A673 (cell line): ENCODE measurements around the gene SSBP1. TPM values are rescaled to one million over a fixed set of nuclear protein-coding genes. Genes with fewer than 3 reads are reported as not detected.

Source experiments
- BruUV-seq: library from RNA; stranded (reverse); fragments of 400-500 nt; replicated peaks from 2 replicates; lab custom pipeline; 2021; lab: Mats Ljungman, UMichigan
- CTCF ChIA-PET: fragments of 300-600 bp; sonication (Branson Sonifier 250); formaldehyde crosslinking; loops from one replicate; lab custom pipeline; 2022; ENCODE audit warnings: antibody characterized with exemption; lab: Charles Lee
- POLR2A ChIA-PET: fragments of 300-600 bp; sonication (Branson Sonifier 250); formaldehyde crosslinking; loops from one replicate; lab custom pipeline; 2022; ENCODE audit warnings: antibody characterized with exemption; ENCODE audit not compliant: low non-redundant PET; lab: Charles Lee
- DNase-seq: peaks from one replicate; pipeline ENCODE4 v3.0.0-alpha.2; 2015; ENCODE audit warnings: low spot score
- H3K27ac ChIP-seq: fragments of 200-600 bp; sonication (generic); 2 replicates; pipeline ENCODE4 v1.5.1; 2016; ENCODE audit warnings: mixed run types, low read depth, mild to moderate bottlenecking, mixed read lengths, antibody characterized with exemption, low read length; ENCODE audit not compliant: poor library complexity, severe bottlenecking
- H3K27me3 ChIP-seq: fragments of 200-600 bp; sonication (generic); replicated peaks from 2 replicates; pipeline ENCODE4 v1.6.1; 2017; ENCODE audit warnings: mixed run types, low read depth, mild to moderate bottlenecking, mixed read lengths, antibody characterized with exemption, low read length; ENCODE audit not compliant: insufficient read depth, poor library complexity
- H3K36me3 ChIP-seq: fragments of 200-600 bp; sonication (generic); 2 replicates; pipeline ENCODE4 v1.6.1; 2016; ENCODE audit warnings: mixed run types, mild to moderate bottlenecking, mixed read lengths, antibody characterized with exemption, low read length; ENCODE audit not compliant: insufficient read depth, poor library complexity, severe bottlenecking
- H3K4me1 ChIP-seq: fragments of 200-600 bp; sonication (generic); 2 replicates; pipeline ENCODE4 v1.6.1; 2017; ENCODE audit warnings: mixed run types, mild to moderate bottlenecking, mixed read lengths, antibody characterized with exemption, low read length; ENCODE audit not compliant: insufficient read depth, poor library complexity, severe bottlenecking
- H3K4me3 ChIP-seq: fragments of 200-600 bp; sonication (generic); 2 replicates; pipeline ENCODE4 v1.5.1; 2016; ENCODE audit warnings: low read depth, mixed run types, mild to moderate bottlenecking, mixed read lengths, low read length; ENCODE audit not compliant: poor library complexity, severe bottlenecking
- H3K9me3 ChIP-seq: fragments of 200-600 bp; sonication (generic); 2 replicates; pipeline ENCODE4 v1.6.1; 2016; ENCODE audit warnings: mixed run types, low read depth, mild to moderate bottlenecking, mixed read lengths, antibody characterized with exemption, low read length; ENCODE audit not compliant: poor library complexity, severe bottlenecking
- EZH2 ChIP-seq: fragments of 200-600 bp; sonication (generic); IDR thresholded peaks from 2 replicates; pipeline ENCODE4 v1.6.1; 2017; ENCODE audit warnings: borderline replicate concordance, low read depth, mild to moderate bottlenecking, mixed read lengths, antibody characterized with exemption, low read length; ENCODE audit not compliant: poor library complexity, severe bottlenecking
- intact Hi-C: fragments of 100-400 bp; cut with micrococcal nuclease; formaldehyde crosslinking; loops from one replicate; pipeline ENCODE4 v1.10.0; 2022; ENCODE audit not compliant: unreplicated experiment
- total RNA-seq: library from RNA; stranded (reverse); gene quantifications from 2 replicates; pipeline ENCODE4 v1.2.3, GENCODE V29; 2021
- TF ChIP-seq, protein P1 (sequence below): fragments of 300-800, 200-600 bp; sonication (generic); conservative IDR thresholded peaks from 2 replicates; pipeline ENCODE4 v1.5.1; 2017; ENCODE audit warnings: low read depth, mild to moderate bottlenecking, antibody characterized with exemption, low read length, moderate library complexity, mixed read lengths

Gene SSBP1
- total RNA-seq, 1 experiment from 2014 or later, result 189 TPM

DNA sequence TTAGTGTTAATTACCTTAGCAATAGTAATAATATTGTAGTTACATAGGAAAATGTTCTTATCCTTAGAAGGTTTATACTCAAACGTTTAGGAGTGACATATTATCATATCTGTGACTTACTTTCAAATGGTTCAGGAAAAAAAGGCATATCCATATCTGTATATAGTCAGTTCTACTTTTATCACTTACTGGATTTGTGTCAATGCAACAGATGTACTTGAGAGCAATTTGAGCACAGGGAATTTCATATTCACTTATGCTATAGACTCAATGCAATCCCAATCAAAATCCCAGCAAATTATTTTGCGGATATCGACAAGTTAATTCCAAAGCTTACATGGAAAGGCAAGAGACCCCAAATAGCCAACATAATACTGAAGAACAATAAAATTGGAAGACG is 46.2 kb upstream of the SSBP1 start:
- H3K4me1 ChIP-seq, result no peaks in the 10 kb centered on the region
- no peaks in the 10 kb centered on the region for H3K27me3 ChIP-seq
- H3K36me3 ChIP-seq, result no peaks in the 10 kb centered on the region
- POLR2A ChIA-PET, result no interaction called here
- no peaks in the 10 kb centered on the region for H3K9me3 ChIP-seq
- no peak overlapping the region for H3K27ac ChIP-seq
- TF ChIP-seq, protein P1, sequence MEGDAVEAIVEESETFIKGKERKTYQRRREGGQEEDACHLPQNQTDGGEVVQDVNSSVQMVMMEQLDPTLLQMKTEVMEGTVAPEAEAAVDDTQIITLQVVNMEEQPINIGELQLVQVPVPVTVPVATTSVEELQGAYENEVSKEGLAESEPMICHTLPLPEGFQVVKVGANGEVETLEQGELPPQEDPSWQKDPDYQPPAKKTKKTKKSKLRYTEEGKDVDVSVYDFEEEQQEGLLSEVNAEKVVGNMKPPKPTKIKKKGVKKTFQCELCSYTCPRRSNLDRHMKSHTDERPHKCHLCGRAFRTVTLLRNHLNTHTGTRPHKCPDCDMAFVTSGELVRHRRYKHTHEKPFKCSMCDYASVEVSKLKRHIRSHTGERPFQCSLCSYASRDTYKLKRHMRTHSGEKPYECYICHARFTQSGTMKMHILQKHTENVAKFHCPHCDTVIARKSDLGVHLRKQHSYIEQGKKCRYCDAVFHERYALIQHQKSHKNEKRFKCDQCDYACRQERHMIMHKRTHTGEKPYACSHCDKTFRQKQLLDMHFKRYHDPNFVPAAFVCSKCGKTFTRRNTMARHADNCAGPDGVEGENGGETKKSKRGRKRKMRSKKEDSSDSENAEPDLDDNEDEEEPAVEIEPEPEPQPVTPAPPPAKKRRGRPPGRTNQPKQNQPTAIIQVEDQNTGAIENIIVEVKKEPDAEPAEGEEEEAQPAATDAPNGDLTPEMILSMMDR, result no peak
- TF ChIP-seq EZH2, result no peak
- intact Hi-C loops, result no loop called here
- CTCF ChIA-PET, result no interaction called here
- DNase-seq, result no peak
- no peak overlapping the region for H3K4me3 ChIP-seq
- no TSS peak for BruUV-seq

GRCh38 chr7:141693082-141693481 is 45.1 kb upstream of the SSBP1 start:
- no peak for TF ChIP-seq EZH2
- TF ChIP-seq, protein P1, result no peak
- Histone ChIP-seq H3K36me3 (no peaks in the 10 kb centered on the region), H3K4me3 (no peak overlapping the region), H3K9me3 (no peaks in the 10 kb centered on the region), H3K4me1 (no peaks in the 10 kb centered on the region), H3K27me3 (no peaks in the 10 kb centered on the region), H3K27ac (no peak overlapping the region)
- DNase-seq, result no peak
- intact Hi-C loops, result no loop called here
- ChIA-PET POLR2A (no interaction called here), CTCF (no interaction called here)
- BruUV-seq, result no TSS peak

GRCh38 chr7:141695803-141696289 is 42.3 kb upstream of the SSBP1 start:
- Histone ChIP-seq H3K4me1 (no peaks in the 10 kb centered on the region), H3K36me3 (no peaks in the 10 kb centered on the region), H3K27ac (no peak overlapping the region), H3K9me3 (no peaks in the 10 kb centered on the region), H3K27me3 (no peaks in the 10 kb centered on the region), H3K4me3 (no peak overlapping the region)
- ChIA-PET POLR2A (interaction anchor here (0.5 kb wide), 1 partner anchor 1187 kb away, joined by 6 read pairs; no protein-coding TSS in a partner anchor), CTCF (no interaction called here)
- intact Hi-C loops, result no loop called here
- no peak for TF ChIP-seq EZH2
- TF ChIP-seq, protein P1, result no peak
- no TSS peak for BruUV-seq
- DNase-seq, result no peak
